ENCODE measurements around the gene HSBP1.
A peak's percentile ranks its signal among the peaks of the same experiment; 100 is the strongest.

The HSBP1 gene

GRCh38 chr16:83831456-83831987, 23.7 kb downstream of the HSBP1 start:
- TF ChIP-seq CTCF (conservative IDR thresholded peaks at IDR 0.05; ENCODE audit: low read length), result no peak
- TF ChIP-seq EZH2phosphoT487 (IDR thresholded peaks at IDR 0.05; ENCODE audit: borderline replicate concordance), result no peak
- H3K36me3 ChIP-seq (ENCODE audit: insufficient read depth, low read length), result no peaks in the 10 kb centered on the region
- no peak overlapping the region for H3K4me3 ChIP-seq (ENCODE audit: low read length, poor library complexity, severe bottlenecking)
- H3K9ac ChIP-seq (ENCODE audit: low read depth, low read length, poor library complexity, severe bottlenecking), result no peak overlapping the region
- no peak overlapping the region for H3K4me2 ChIP-seq (ENCODE audit: low read depth, low read length, poor library complexity, severe bottlenecking)
- no peaks in the 10 kb centered on the region for H3K9me3 ChIP-seq (ENCODE audit: insufficient read depth, low read depth, low read length)
- peaks cover 31% of the 10 kb centered on the region for H3K4me1 ChIP-seq (ENCODE audit: insufficient read depth, low read length, poor library complexity, severe bottlenecking)
- no peaks in the 10 kb centered on the region for H3K9me2 ChIP-seq (replicated peaks; ENCODE audit: low read depth, low read length)
- H3K79me2 ChIP-seq (ENCODE audit: insufficient read depth, low read length), result no peaks in the 10 kb centered on the region
- H4K20me1 ChIP-seq (ENCODE audit: insufficient read depth, low read length, poor library complexity, severe bottlenecking), result no peaks in the 10 kb centered on the region
- H2AFZ ChIP-seq (ENCODE audit: low read length), result no peak overlapping the region
- H3F3A ChIP-seq (ENCODE audit: low read depth), result no peaks in the 10 kb centered on the region
- no peaks in the 10 kb centered on the region for H3K27me3 ChIP-seq (ENCODE audit: insufficient read depth, low read length, poor library complexity, severe bottlenecking)

GRCh38 chr16:83833921-83834320, 26.1 kb downstream of the HSBP1 start:
- Histone ChIP-seq H3K36me3 (ENCODE audit: insufficient read depth, low read length) (no peaks in the 10 kb centered on the region), H3K9ac (ENCODE audit: low read depth, low read length, poor library complexity, severe bottlenecking) (no peak overlapping the region), H3K9me3 (ENCODE audit: insufficient read depth, low read depth, low read length) (no peaks in the 10 kb centered on the region), H3K4me1 (ENCODE audit: insufficient read depth, low read length, poor library complexity, severe bottlenecking) (peaks cover 36% of the 10 kb centered on the region), H3K79me2 (ENCODE audit: insufficient read depth, low read length) (no peaks in the 10 kb centered on the region), H3F3A (ENCODE audit: low read depth) (no peaks in the 10 kb centered on the region), H4K20me1 (ENCODE audit: insufficient read depth, low read length, poor library complexity, severe bottlenecking) (no peaks in the 10 kb centered on the region), H2AFZ (ENCODE audit: low read length) (no peak overlapping the region), H3K4me3 (ENCODE audit: low read length, poor library complexity, severe bottlenecking) (no peak overlapping the region), H3K4me2 (ENCODE audit: low read depth, low read length, poor library complexity, severe bottlenecking) (no peak overlapping the region), H3K27me3 (ENCODE audit: insufficient read depth, low read length, poor library complexity, severe bottlenecking) (no peaks in the 10 kb centered on the region), H3K9me2 (replicated peaks; ENCODE audit: low read depth, low read length) (no peaks in the 10 kb centered on the region)
- TF ChIP-seq EZH2phosphoT487 (IDR thresholded peaks at IDR 0.05; ENCODE audit: borderline replicate concordance) (no peak), CTCF (conservative IDR thresholded peaks at IDR 0.05; ENCODE audit: low read length) (no peak)

GRCh38 chr16:83835586-83836566, 28.1 kb downstream of the HSBP1 start:
- H3K36me3 ChIP-seq (ENCODE audit: insufficient read depth, low read length), result no peaks in the 10 kb centered on the region
- no peaks in the 10 kb centered on the region for H3K9me3 ChIP-seq (ENCODE audit: insufficient read depth, low read depth, low read length)
- TF ChIP-seq CTCF (conservative IDR thresholded peaks at IDR 0.05; ENCODE audit: low read length) (no peak), EZH2phosphoT487 (IDR thresholded peaks at IDR 0.05; ENCODE audit: borderline replicate concordance) (no peak)
- no peaks in the 10 kb centered on the region for H3K9me2 ChIP-seq (replicated peaks; ENCODE audit: low read depth, low read length)
- peaks cover 36% of the 10 kb centered on the region for H3K4me1 ChIP-seq (ENCODE audit: insufficient read depth, low read length, poor library complexity, severe bottlenecking)
- H3K27me3 ChIP-seq (ENCODE audit: insufficient read depth, low read length, poor library complexity, severe bottlenecking), result no peaks in the 10 kb centered on the region
- H3F3A ChIP-seq (ENCODE audit: low read depth), result no peaks in the 10 kb centered on the region
- H2AFZ ChIP-seq (ENCODE audit: low read length), result no peak overlapping the region
- no peaks in the 10 kb centered on the region for H4K20me1 ChIP-seq (ENCODE audit: insufficient read depth, low read length, poor library complexity, severe bottlenecking)
- peak overlapping the region; percentile 39 for H3K4me3 ChIP-seq (ENCODE audit: low read length, poor library complexity, severe bottlenecking)
- no peaks in the 10 kb centered on the region for H3K79me2 ChIP-seq (ENCODE audit: insufficient read depth, low read length)
- peak overlapping the region; percentile 64 for H3K4me2 ChIP-seq (ENCODE audit: low read depth, low read length, poor library complexity, severe bottlenecking)
- H3K9ac ChIP-seq (ENCODE audit: low read depth, low read length, poor library complexity, severe bottlenecking), result peak overlapping the region; percentile 2
